Hepatocyte (in vitro differentiated cells): Measurements from ENCODE around the gene PHF19. TPM values are rescaled to one million over a fixed set of nuclear protein-coding genes. Genes with fewer than 3 reads are reported as not detected.

Source experiments
- DNase-seq: peaks from one replicate; pipeline ENCODE4 v3.0.0-alpha.2; 2016; ENCODE audit warnings: low spot score
- H2AFZ ChIP-seq: fragments of 200-600 bp; sonication (generic); 2 replicates; pipeline ENCODE4 v1.6.0; 2016; ENCODE audit warnings: antibody characterized with exemption, mild to moderate bottlenecking
- H3K27ac ChIP-seq: fragments of 200-600 bp; sonication (generic); 2 replicates; pipeline ENCODE4 v1.5.1; 2016; ENCODE audit warnings: mild to moderate bottlenecking
- H3K27me3 ChIP-seq: fragments of 200-600 bp; sonication (generic); 2 replicates; pipeline ENCODE4 v1.6.1; 2016
- H3K36me3 ChIP-seq: fragments of 200-600 bp; sonication (generic); replicated peaks from 2 replicates; pipeline ENCODE4 v1.5.1; 2016; ENCODE audit warnings: low read depth; ENCODE audit not compliant: insufficient read depth
- H3K4me1 ChIP-seq: fragments of 200-600 bp; sonication (generic); 2 replicates; pipeline ENCODE4 v1.5.1; 2016; ENCODE audit warnings: mild to moderate bottlenecking, moderate library complexity; ENCODE audit not compliant: insufficient read depth
- H3K4me2 ChIP-seq: fragments of 200-600 bp; sonication (generic); 2 replicates; pipeline ENCODE4 v1.6.0; 2016
- H3K4me3 ChIP-seq: fragments of 200-600 bp; sonication (generic); 2 replicates; pipeline ENCODE4 v1.5.1; 2016; ENCODE audit warnings: mild to moderate bottlenecking
- H3K79me2 ChIP-seq: fragments of 200-600 bp; sonication (generic); 2 replicates; pipeline ENCODE4 v1.6.0; 2017; ENCODE audit warnings: mild to moderate bottlenecking
- H3K9me2 ChIP-seq: fragments of 200-600 bp; sonication (generic); replicated peaks from 2 replicates; pipeline ENCODE4 v1.6.0; 2017; ENCODE audit warnings: mild to moderate bottlenecking; ENCODE audit not compliant: insufficient read depth
- H3K9me3 ChIP-seq: fragments of 200-600 bp; sonication (generic); 2 replicates; pipeline ENCODE4 v1.5.1; 2016; ENCODE audit warnings: low read depth, mild to moderate bottlenecking
- H4K20me1 ChIP-seq: fragments of 200-600 bp; sonication (generic); 2 replicates; pipeline ENCODE4 v1.6.0; 2016; ENCODE audit warnings: mild to moderate bottlenecking; ENCODE audit not compliant: insufficient read depth, poor library complexity, severe bottlenecking
- EZH2 ChIP-seq: fragments of 200-600 bp; sonication (generic); IDR thresholded peaks from 2 replicates; pipeline ENCODE4 v1.6.1; 2016; ENCODE audit warnings: antibody characterized with exemption, mild to moderate bottlenecking, borderline replicate concordance
- EZH2phosphoT487 ChIP-seq: fragments of 200-600 bp; sonication (generic); IDR thresholded peaks from one replicate; pipeline ENCODE4 v1.6.1; 2018; ENCODE audit warnings: antibody characterized with exemption, mild to moderate bottlenecking, low read depth, moderate library complexity; ENCODE audit not compliant: unreplicated experiment, severe bottlenecking
- WGBS: methylation state at CpG from one replicate; pipeline ENCODE4 v1.1.6; 2016; ENCODE audit warnings: low lambda C conversion rate; ENCODE audit errors: missing lambda C conversion rate; 5-methylcytosine and 5-hydroxymethylcytosine counted together
- polyA plus RNA-seq: library from polyadenylated mRNA; unstranded; fragments of >200 nt; fragmentation: Nextera tagmentation; extraction: Ambion mirVana; gene quantifications from 2 replicates; pipeline ENCODE4 v1.2.1, GENCODE V29; 2016
- total RNA-seq: library from RNA; depleted of rRNA; stranded (reverse); fragments of >200 nt; gene quantifications from 2 replicates; pipeline ENCODE4 v1.2.3, GENCODE V29; 2014
- TF ChIP-seq, protein P1 (sequence below): fragments of 200-600 bp; sonication (generic); IDR thresholded peaks from 2 replicates; pipeline ENCODE4 v1.5.1; 2016; ENCODE audit warnings: antibody characterized with exemption, mild to moderate bottlenecking; ENCODE audit not compliant: poor library complexity

PHF19 gene
- 33.7 and 34.8 TPM in 2 replicates for total RNA-seq
- polyA plus RNA-seq = 25.4 and 30.9 TPM in 2 replicates

DNA sequence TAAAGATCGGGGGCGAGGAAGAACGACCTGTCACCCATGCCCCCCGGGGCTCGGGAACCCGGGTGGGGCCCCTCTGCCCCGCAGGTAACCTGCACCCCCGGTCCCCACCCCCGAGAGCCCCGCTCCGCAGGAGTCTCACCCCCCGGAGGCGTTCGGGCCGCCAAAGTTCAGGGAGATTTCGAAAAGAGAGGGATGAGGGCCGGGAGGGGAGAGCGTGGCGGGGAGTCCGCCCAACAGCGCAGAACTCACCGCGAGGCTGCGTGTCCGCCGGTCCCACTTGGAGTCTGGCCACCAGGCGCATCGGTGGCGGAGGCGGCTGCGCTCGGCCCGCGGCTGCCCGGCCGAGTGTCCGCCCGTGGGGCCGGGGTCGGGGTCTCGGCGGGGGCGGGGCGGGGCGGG lies at the start of gene PHF19:
Gene PHF19 (minus strand): TSS at position 347 of the 399 bp plus-strand sequence. CDS start 2,447 bp downstream, outside the sequence.
- under 1% methylated on average over 25 of the region's 45 CpGs for WGBS
- Histone ChIP-seq H3K27me3 (no peaks in the 10 kb centered on the region), H3K4me3 (peak within 1 kb of the TSS; percentile 96), H3K4me2 (peak within 1 kb of the TSS; percentile 99), H3K36me3 (no peaks in the 10 kb centered on the region), H3K79me2 (no peaks in the 10 kb centered on the region), H3K9me2 (no peaks in the 10 kb centered on the region), H4K20me1 (no peaks in the 10 kb centered on the region), H3K4me1 (peaks cover 50% of the 10 kb centered on the region), H3K9me3 (no peaks in the 10 kb centered on the region), H2AFZ (peak within 1 kb of the TSS; percentile 94), H3K27ac (peak within 1 kb of the TSS; percentile 99)
- DNase-seq = no peak
- TF ChIP-seq, protein P1, sequence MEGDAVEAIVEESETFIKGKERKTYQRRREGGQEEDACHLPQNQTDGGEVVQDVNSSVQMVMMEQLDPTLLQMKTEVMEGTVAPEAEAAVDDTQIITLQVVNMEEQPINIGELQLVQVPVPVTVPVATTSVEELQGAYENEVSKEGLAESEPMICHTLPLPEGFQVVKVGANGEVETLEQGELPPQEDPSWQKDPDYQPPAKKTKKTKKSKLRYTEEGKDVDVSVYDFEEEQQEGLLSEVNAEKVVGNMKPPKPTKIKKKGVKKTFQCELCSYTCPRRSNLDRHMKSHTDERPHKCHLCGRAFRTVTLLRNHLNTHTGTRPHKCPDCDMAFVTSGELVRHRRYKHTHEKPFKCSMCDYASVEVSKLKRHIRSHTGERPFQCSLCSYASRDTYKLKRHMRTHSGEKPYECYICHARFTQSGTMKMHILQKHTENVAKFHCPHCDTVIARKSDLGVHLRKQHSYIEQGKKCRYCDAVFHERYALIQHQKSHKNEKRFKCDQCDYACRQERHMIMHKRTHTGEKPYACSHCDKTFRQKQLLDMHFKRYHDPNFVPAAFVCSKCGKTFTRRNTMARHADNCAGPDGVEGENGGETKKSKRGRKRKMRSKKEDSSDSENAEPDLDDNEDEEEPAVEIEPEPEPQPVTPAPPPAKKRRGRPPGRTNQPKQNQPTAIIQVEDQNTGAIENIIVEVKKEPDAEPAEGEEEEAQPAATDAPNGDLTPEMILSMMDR = no peak
- TF ChIP-seq EZH2phosphoT487 = no peak
- TF ChIP-seq EZH2 = no peak

DNA sequence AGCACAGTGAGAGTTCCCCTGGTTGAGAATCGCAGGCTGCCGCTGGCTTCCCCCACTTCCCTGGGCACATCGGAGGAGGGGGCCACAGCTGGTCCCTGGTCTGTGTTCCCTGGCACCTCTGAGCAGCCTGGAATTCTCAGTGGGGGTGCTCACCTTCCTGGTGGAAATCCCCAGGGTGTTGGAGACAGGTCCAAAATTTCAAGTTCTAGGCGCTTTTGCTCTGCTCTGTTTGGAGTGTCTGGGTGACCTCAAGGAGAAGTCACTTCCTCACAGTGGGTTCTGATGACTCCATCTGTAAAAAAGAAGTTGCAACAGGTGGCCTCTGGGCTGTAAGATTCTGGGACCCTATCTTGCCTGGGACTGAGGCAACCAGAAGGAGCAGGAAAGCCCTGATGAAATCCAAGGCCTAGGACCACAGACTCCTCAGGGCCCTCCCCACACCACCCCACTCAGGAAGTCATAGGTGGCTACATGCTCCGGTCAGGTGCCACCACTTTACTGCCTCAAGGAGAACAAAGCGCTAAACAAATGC lies 49.5 kb upstream of the PHF19 start, which contains the start of gene TRAF1:
Gene TRAF1 (minus strand): TSS at position 400 of the 532 bp plus-strand sequence. CDS start 721 bp downstream, outside the sequence.
- Histone ChIP-seq H4K20me1 (no peaks in the 10 kb centered on the region), H3K27me3 (no peaks in the 10 kb centered on the region), H3K36me3 (no peaks in the 10 kb centered on the region), H3K4me2 (peak within 1 kb of the TSS; percentile 21), H3K9me2 (no peaks in the 10 kb centered on the region), H2AFZ (no peak within 1 kb of the TSS), H3K79me2 (no peaks in the 10 kb centered on the region), H3K4me1 (peaks cover 28% of the 10 kb centered on the region), H3K4me3 (no peak within 1 kb of the TSS), H3K27ac (peak within 1 kb of the TSS; percentile 72), H3K9me3 (no peaks in the 10 kb centered on the region)
- no peak for DNase-seq
- TF ChIP-seq EZH2phosphoT487 = no peak
- TF ChIP-seq, protein P1 = no peak
- TF ChIP-seq EZH2 = no peak
- WGBS = 92% methylated on average over 6 of the region's 6 CpGs

DNA sequence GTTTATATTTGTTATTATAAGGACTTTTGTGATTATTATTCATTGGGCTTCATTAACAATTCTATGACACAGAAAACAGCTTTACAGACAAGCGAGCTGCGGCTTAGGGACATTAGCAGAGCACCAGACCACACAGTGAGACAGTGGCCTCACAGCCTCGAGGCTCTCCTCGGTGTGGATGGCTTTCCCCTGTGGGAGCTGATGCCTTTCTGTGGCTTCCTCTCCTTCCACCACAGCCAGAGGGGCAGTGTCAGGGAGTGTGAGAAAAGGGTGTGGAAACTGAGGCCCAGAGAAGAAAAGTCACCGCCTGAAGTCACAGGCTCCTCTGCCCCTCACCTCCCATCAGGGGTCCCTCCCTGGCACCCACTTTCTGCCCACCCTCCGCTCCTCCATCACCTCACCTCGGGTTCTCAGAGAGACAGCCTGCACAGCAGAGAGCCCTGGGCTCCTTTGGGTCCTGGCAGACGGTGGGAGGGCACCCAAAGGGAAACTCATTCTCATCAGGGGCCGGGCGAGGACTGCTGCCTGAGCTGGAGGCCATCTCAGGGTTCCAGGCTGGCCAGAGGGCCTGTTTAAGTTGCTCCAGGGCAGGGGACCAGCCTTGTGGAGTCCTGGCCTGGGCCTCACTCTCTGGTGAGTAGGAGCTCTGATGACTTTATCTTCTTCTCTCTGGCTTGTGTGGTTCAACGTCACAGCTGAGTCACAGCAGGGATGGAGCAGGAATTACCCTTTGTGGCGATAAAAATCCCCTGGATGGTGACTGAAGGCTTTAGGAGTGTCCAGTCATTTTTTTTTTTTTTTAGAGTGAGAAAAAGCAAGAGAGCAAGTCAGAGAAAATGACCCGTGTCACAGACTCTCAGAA lies 48.8 kb upstream of the PHF19 start:
- Histone ChIP-seq H3K4me1 (peaks cover 32% of the 10 kb centered on the region), H4K20me1 (no peaks in the 10 kb centered on the region), H3K9me3 (no peaks in the 10 kb centered on the region), H3K27me3 (no peaks in the 10 kb centered on the region), H3K79me2 (no peaks in the 10 kb centered on the region), H3K4me3 (no peak overlapping the region), H2AFZ (no peak overlapping the region), H3K27ac (peak overlapping the region; percentile 72), H3K4me2 (peak overlapping the region; percentile 21), H3K36me3 (no peaks in the 10 kb centered on the region), H3K9me2 (no peaks in the 10 kb centered on the region)
- peak; percentile 56 for DNase-seq
- TF ChIP-seq EZH2phosphoT487 = no peak
- WGBS = 69% methylated on average over 13 of the region's 13 CpGs
